Measurements from ENCODE around the gene RHOF. TPM values are rescaled to one million over a fixed set of nuclear protein-coding genes. Genes with fewer than 3 reads are reported as not detected.

The RHOF gene
- total and polyA plus RNA-seq, 9 donors: 3.7 to 37.3 (median 15.8) TPM

GRCh38 chr12:121829250-121829918 lies 35.9 kb upstream of the RHOF start:
- WGBS, 3 donors: 54 to 69% (median 67%) methylated on average over 7 of the region's 7 CpGs
- H3K27ac ChIP-seq: no peak overlapping the region
- H3K27me3 ChIP-seq: no peaks in the 10 kb centered on the region
- intact Hi-C loops (cut with DNase I): loop anchor here in 1 of 4 donors (10.0 kb wide), 1 partner anchor 45 kb away; no protein-coding TSS in a partner anchor
- no peaks in the 10 kb centered on the region for H3K9me3 ChIP-seq
- DNase-seq: no peak
- no peaks in the 10 kb centered on the region for H3K36me3 ChIP-seq
- no peaks in the 10 kb centered on the region for H3K4me1 ChIP-seq (ENCODE audit: insufficient read depth)
- no peak overlapping the region for H3K4me3 ChIP-seq
- TF ChIP-seq POLR2A (IDR thresholded peaks at IDR 0.05): no peak
- no peak for TF ChIP-seq EP300 (IDR thresholded peaks at IDR 0.05)
- TF ChIP-seq, protein P1, sequence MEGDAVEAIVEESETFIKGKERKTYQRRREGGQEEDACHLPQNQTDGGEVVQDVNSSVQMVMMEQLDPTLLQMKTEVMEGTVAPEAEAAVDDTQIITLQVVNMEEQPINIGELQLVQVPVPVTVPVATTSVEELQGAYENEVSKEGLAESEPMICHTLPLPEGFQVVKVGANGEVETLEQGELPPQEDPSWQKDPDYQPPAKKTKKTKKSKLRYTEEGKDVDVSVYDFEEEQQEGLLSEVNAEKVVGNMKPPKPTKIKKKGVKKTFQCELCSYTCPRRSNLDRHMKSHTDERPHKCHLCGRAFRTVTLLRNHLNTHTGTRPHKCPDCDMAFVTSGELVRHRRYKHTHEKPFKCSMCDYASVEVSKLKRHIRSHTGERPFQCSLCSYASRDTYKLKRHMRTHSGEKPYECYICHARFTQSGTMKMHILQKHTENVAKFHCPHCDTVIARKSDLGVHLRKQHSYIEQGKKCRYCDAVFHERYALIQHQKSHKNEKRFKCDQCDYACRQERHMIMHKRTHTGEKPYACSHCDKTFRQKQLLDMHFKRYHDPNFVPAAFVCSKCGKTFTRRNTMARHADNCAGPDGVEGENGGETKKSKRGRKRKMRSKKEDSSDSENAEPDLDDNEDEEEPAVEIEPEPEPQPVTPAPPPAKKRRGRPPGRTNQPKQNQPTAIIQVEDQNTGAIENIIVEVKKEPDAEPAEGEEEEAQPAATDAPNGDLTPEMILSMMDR (IDR thresholded peaks at IDR 0.05): no peak

DNA sequence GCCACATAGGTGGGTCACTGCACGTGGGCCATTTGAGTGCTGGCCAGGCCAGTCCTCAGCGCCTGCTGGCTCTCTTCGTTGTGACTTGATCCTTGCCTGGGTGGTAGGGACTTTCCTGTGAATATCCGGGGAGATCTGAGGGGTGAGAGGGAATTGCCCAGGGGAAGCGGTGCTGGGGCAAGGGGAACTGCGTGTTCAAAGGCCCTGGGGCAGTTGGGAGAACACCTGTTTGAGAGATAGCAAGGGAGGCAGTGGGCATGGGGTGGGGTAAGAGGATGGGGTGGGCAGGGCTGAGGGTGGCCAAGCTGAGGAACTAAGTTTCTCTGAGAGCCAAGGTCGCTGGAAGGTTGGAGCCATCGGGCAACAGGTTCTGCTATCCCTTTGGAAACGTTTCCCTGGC lies 35.3 kb upstream of the RHOF start:
- TF ChIP-seq EP300 (IDR thresholded peaks at IDR 0.05) (no peak), POLR2A (IDR thresholded peaks at IDR 0.05) (no peak)
- TF ChIP-seq, protein P1 (IDR thresholded peaks at IDR 0.05): no peak
- 75 to 80% (median 76%) methylated on average over 9 of the region's 9 CpGs for WGBS, 3 donors
- H3K36me3 ChIP-seq: no peaks in the 10 kb centered on the region

DNA sequence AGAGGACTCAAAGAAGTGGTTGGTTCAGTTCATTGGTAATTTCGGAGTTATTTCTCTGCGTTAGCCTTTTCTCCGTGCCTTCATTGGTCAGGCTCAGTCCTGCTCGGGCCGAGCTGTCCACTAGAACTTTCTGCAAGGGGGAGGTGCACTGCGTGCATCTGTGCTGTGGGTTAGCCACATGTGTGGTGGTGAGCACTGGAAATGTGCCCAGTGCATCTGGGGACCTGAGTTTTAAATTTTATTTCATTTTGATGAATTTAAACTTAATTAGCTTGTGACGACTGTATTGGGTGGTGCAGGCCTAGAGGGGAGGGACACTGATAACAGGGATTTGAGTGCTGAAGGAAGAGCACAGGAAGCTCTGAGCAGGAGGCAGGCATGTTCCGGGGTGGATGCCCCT lies 34.8 kb upstream of the RHOF start:
- TF ChIP-seq POLR2A (IDR thresholded peaks at IDR 0.05) (no peak), EP300 (IDR thresholded peaks at IDR 0.05) (no peak)
- TF ChIP-seq, protein P1 (IDR thresholded peaks at IDR 0.05): no peak
- Histone ChIP-seq H3K4me3 (no peak overlapping the region), H3K36me3 (no peaks in the 10 kb centered on the region), H3K9me3 (no peaks in the 10 kb centered on the region), H3K4me1 (ENCODE audit: insufficient read depth) (no peaks in the 10 kb centered on the region), H3K27me3 (no peaks in the 10 kb centered on the region), H3K27ac (no peak overlapping the region)
- 80 to 87% (median 83%) methylated on average over 8 of the region's 8 CpGs for WGBS, 3 donors
- DNase-seq: no peak
- intact Hi-C loops (cut with DNase I): loop anchor here in 1 of 4 donors (10.0 kb wide), 1 partner anchor 46 kb away; no protein-coding TSS in a partner anchor

More for the DNA sequence above, 35.3 kb upstream of the RHOF start:
- no peak for DNase-seq
- H3K9me3 ChIP-seq: no peaks in the 10 kb centered on the region
- H3K4me3 ChIP-seq: no peak overlapping the region
- intact Hi-C loops (cut with DNase I): loop anchor here in 1 of 4 donors (10.0 kb wide), 1 partner anchor 46 kb away; no protein-coding TSS in a partner anchor
- H3K27ac ChIP-seq: no peak overlapping the region
- H3K4me1 ChIP-seq (ENCODE audit: insufficient read depth): no peaks in the 10 kb centered on the region
- H3K27me3 ChIP-seq: no peaks in the 10 kb centered on the region

- H3K36me3 ChIP-seq: no peaks in the 10 kb centered on the region
- DNase-seq: no peak
- intact Hi-C loops (cut with DNase I): loop anchor here in 1 of 4 donors (10.0 kb wide), 1 partner anchor 47 kb away; no protein-coding TSS in a partner anchor
- no peak overlapping the region for H3K27ac ChIP-seq
- TF ChIP-seq, protein P1 (IDR thresholded peaks at IDR 0.05): no peak
- TF ChIP-seq EP300 (IDR thresholded peaks at IDR 0.05) (no peak), POLR2A (IDR thresholded peaks at IDR 0.05) (no peak)
- H3K9me3 ChIP-seq: no peaks in the 10 kb centered on the region
- H3K4me3 ChIP-seq: no peak overlapping the region
- H3K4me1 ChIP-seq (ENCODE audit: insufficient read depth): no peaks in the 10 kb centered on the region
- no peaks in the 10 kb centered on the region for H3K27me3 ChIP-seq
- WGBS, 3 donors: 88 to 92% (median 90%) methylated on average over 48 of the region's 48 CpGs
Observed at GRCh38 chr12:121827351-121828099, 34.0 kb upstream of the RHOF start.
